Activated T-helper 17 cell treated with anti-CD3 and anti-CD28 coated beads, Interleukin-2, amount 50 U/mL, for 72 hours (primary cell): Measurements from ENCODE around the gene ROM1. TPM values are rescaled to one million over a fixed set of nuclear protein-coding genes. Genes with fewer than 3 reads are reported as not detected.
"Not testable (repeated sequence)": the region's sequence is repeated elsewhere in the genome, so short reads cannot be mapped to it uniquely, and the experiment has no call there.

Experiments
- ATAC-seq: fragments of 150-1000 bp; cut with Tn5 transposase; replicated peaks from 2 replicates; pipeline ENCODE4 v1.10.0; 2021; ENCODE audit warnings: mild to moderate bottlenecking, moderate library complexity
- H3K27ac Mint-ChIP-seq: one replicate; pipeline ENCODE4 v1.8.0; 2022; ENCODE audit warnings: mixed read lengths
- H3K27me3 Mint-ChIP-seq: one replicate; pipeline ENCODE4 v1.8.0; 2022; ENCODE audit warnings: mixed read lengths
- H3K36me3 Mint-ChIP-seq: one replicate; pipeline ENCODE4 v1.8.0; 2022; ENCODE audit warnings: low read depth, mild to moderate bottlenecking, mixed read lengths
- H3K4me1 Mint-ChIP-seq: one replicate; pipeline ENCODE4 v1.8.0; 2022; ENCODE audit warnings: mixed read lengths
- H3K4me3 Mint-ChIP-seq: one replicate; pipeline ENCODE4 v1.8.0; 2022; ENCODE audit warnings: mild to moderate bottlenecking, mixed read lengths
- H3K9me3 Mint-ChIP-seq: one replicate; pipeline ENCODE4 v1.8.0; 2022; ENCODE audit warnings: mixed read lengths
- total RNA-seq, 2 donors: library from RNA; stranded (reverse); gene quantifications; one replicate each; pipeline ENCODE4 v1.2.3, GENCODE V29; 2022

Gene ROM1
- total RNA-seq, result 1 to 10 TPM; 2.0 to 3.0 TPM

- Mint-ChIP-seq H3K27me3 (no peaks in the 10 kb centered on the region), H3K4me3 (peak within 1 kb of the TSS; percentile 93), H3K27ac (peak within 1 kb of the TSS; percentile 94), H3K9me3 (no peaks in the 10 kb centered on the region), H3K4me1 (peaks cover 29% of the 10 kb centered on the region), H3K36me3 (peaks cover 75% of the 10 kb centered on the region)
- peak; percentile 74 for ATAC-seq
These were observed at the start of gene ROM1, which contains the start of gene EML3 for GRCh38 chr11:62612366-62613290. TSS of gene ROM1 (plus strand) at chr11:62613257. CDS start at chr11:62613282, 25 bp downstream. TSS of gene EML3 (minus strand) at chr11:62612775. CDS start at chr11:62612457, 318 bp downstream.

GRCh38 chr11:62565100-62565802 lies 47.8 kb upstream of the ROM1 start:
- peaks cover 24% of the 10 kb centered on the region for H3K4me1 Mint-ChIP-seq
- no peaks in the 10 kb centered on the region for H3K9me3 Mint-ChIP-seq
- H3K4me3 Mint-ChIP-seq, result peak overlapping the region; percentile 5
- no peak overlapping the region for H3K27ac Mint-ChIP-seq
- H3K36me3 Mint-ChIP-seq, result peaks cover 99% of the 10 kb centered on the region
- ATAC-seq, result no peak
- H3K27me3 Mint-ChIP-seq, result no peaks in the 10 kb centered on the region

- H3K4me1 Mint-ChIP-seq, result peaks cover 23% of the 10 kb centered on the region
These were observed 46.8 kb upstream of the ROM1 start for GRCh38 chr11:62566247-62566646.

GRCh38 chr11:62567018-62567633 lies 45.9 kb upstream of the ROM1 start:
- no peaks in the 10 kb centered on the region for H3K27me3 Mint-ChIP-seq
- peak overlapping the region; percentile 93 for H3K27ac Mint-ChIP-seq
- no peaks in the 10 kb centered on the region for H3K9me3 Mint-ChIP-seq
- peaks cover 26% of the 10 kb centered on the region for H3K4me1 Mint-ChIP-seq
- H3K4me3 Mint-ChIP-seq, result peak overlapping the region; percentile 77
- peaks cover 99% of the 10 kb centered on the region for H3K36me3 Mint-ChIP-seq
- ATAC-seq, result peak; percentile 71

More at GRCh38 chr11:62566247-62566646, 46.8 kb upstream of the ROM1 start:
- Mint-ChIP-seq H3K4me3 (peak overlapping the region; percentile 77), H3K9me3 (no peaks in the 10 kb centered on the region), H3K27me3 (no peaks in the 10 kb centered on the region), H3K27ac (peak overlapping the region; percentile 93), H3K36me3 (peaks cover 99% of the 10 kb centered on the region)
- no peak for ATAC-seq

- H3K27ac Mint-ChIP-seq, result no peak overlapping the region
- H3K4me1 Mint-ChIP-seq, result peaks cover 33% of the 10 kb centered on the region
- peak overlapping the region; percentile 98 for H3K4me3 Mint-ChIP-seq
- H3K36me3 Mint-ChIP-seq, result peaks cover 100% of the 10 kb centered on the region
- no peaks in the 10 kb centered on the region for H3K27me3 Mint-ChIP-seq
- no peak for ATAC-seq
- H3K9me3 Mint-ChIP-seq, result no peaks in the 10 kb centered on the region
These were observed 43.4 kb upstream of the ROM1 start for GRCh38 chr11:62569611-62570010.

- H3K36me3 Mint-ChIP-seq, result peaks cover 100% of the 10 kb centered on the region
- not testable (repeated sequence) for ATAC-seq, H3K9me3 Mint-ChIP-seq, H3K27me3 Mint-ChIP-seq
- peak overlapping the region; percentile 98 for H3K27ac Mint-ChIP-seq
- peaks cover 41% of the 10 kb centered on the region for H3K4me1 Mint-ChIP-seq
- H3K4me3 Mint-ChIP-seq, result peak overlapping the region; percentile 98
These were observed 42.2 kb upstream of the ROM1 start for GRCh38 chr11:62570903-62571302.

GRCh38 chr11:62571493-62571892 lies 41.6 kb upstream of the ROM1 start:
- Mint-ChIP-seq H3K4me1 (peaks cover 41% of the 10 kb centered on the region), H3K4me3 (peak overlapping the region; percentile 98), H3K36me3 (peaks cover 99% of the 10 kb centered on the region), H3K27ac (peak overlapping the region; percentile 98)
- H3K27me3 Mint-ChIP-seq, ATAC-seq, H3K9me3 Mint-ChIP-seq: not testable (repeated sequence)

GRCh38 chr11:62572431-62572830 lies 40.6 kb upstream of the ROM1 start:
- peak overlapping the region; percentile 98 for H3K27ac Mint-ChIP-seq
- no peak for ATAC-seq
- H3K27me3 Mint-ChIP-seq, result no peaks in the 10 kb centered on the region
- H3K4me3 Mint-ChIP-seq, result peak overlapping the region; percentile 98
- H3K36me3 Mint-ChIP-seq, result peaks cover 99% of the 10 kb centered on the region
- H3K4me1 Mint-ChIP-seq, result peaks cover 34% of the 10 kb centered on the region
- no peaks in the 10 kb centered on the region for H3K9me3 Mint-ChIP-seq

GRCh38 chr11:62573006-62573591 lies 40.0 kb upstream of the ROM1 start:
- Mint-ChIP-seq H3K9me3 (no peaks in the 10 kb centered on the region), H3K27me3 (no peaks in the 10 kb centered on the region), H3K27ac (peak overlapping the region; percentile 98), H3K4me1 (peaks cover 33% of the 10 kb centered on the region), H3K4me3 (peak overlapping the region; percentile 98), H3K36me3 (peaks cover 99% of the 10 kb centered on the region)
- ATAC-seq, result no peak

GRCh38 chr11:62573592-62574362 lies 39.3 kb upstream of the ROM1 start, which contains the start of gene EEF1G:
TSS of gene EEF1G (minus strand) at chr11:62573891. CDS start at chr11:62573842, 49 bp downstream.
- peak; percentile 95 for ATAC-seq
- Mint-ChIP-seq H3K27ac (peak within 1 kb of the TSS; percentile 98), H3K4me1 (peaks cover 33% of the 10 kb centered on the region), H3K4me3 (peak within 1 kb of the TSS; percentile 98), H3K27me3 (no peaks in the 10 kb centered on the region), H3K36me3 (peaks cover 99% of the 10 kb centered on the region), H3K9me3 (no peaks in the 10 kb centered on the region)

- Mint-ChIP-seq H3K27ac (peak overlapping the region; percentile 98), H3K4me3 (peak overlapping the region; percentile 98), H3K36me3 (peaks cover 93% of the 10 kb centered on the region), H3K4me1 (peaks cover 33% of the 10 kb centered on the region), H3K27me3 (no peaks in the 10 kb centered on the region), H3K9me3 (no peaks in the 10 kb centered on the region)
- peak; percentile 22 for ATAC-seq
These were observed 38.5 kb upstream of the ROM1 start for GRCh38 chr11:62574363-62575071.

- peaks cover 86% of the 10 kb centered on the region for H3K36me3 Mint-ChIP-seq
- no peak for ATAC-seq
- H3K4me3 Mint-ChIP-seq, result peak overlapping the region; percentile 98
- peak overlapping the region; percentile 98 for H3K27ac Mint-ChIP-seq
- H3K9me3 Mint-ChIP-seq, result no peaks in the 10 kb centered on the region
- H3K4me1 Mint-ChIP-seq, result peaks cover 33% of the 10 kb centered on the region
- H3K27me3 Mint-ChIP-seq, result no peaks in the 10 kb centered on the region
These were observed 37.9 kb upstream of the ROM1 start for GRCh38 chr11:62575156-62575555.

- Mint-ChIP-seq H3K36me3 (peaks cover 82% of the 10 kb centered on the region), H3K4me3 (peak overlapping the region; percentile 98), H3K9me3 (no peaks in the 10 kb centered on the region), H3K27ac (peak overlapping the region; percentile 98), H3K27me3 (no peaks in the 10 kb centered on the region), H3K4me1 (peaks cover 30% of the 10 kb centered on the region)
- no peak for ATAC-seq
These were observed 37.2 kb upstream of the ROM1 start for GRCh38 chr11:62575837-62576236.
